ENCODE data around the gene CD226.
"Not testable (repeated sequence)": the region's sequence is repeated elsewhere in the genome, so short reads cannot be mapped to it uniquely, and the experiment has no call there.

Gene CD226

GRCh38 chr18:69838620-69839411, 108.9 kb downstream of the CD226 start:
- H3K9ac ChIP-seq (ENCODE audit: low read depth, low read length), result no peak overlapping the region
- WGBS, result 90% methylated on average over 3 of the region's 3 CpGs
- no peaks in the 10 kb centered on the region for H3K4me1 ChIP-seq (ENCODE audit: insufficient read depth, low read length)
- H3K4me3 ChIP-seq (ENCODE audit: low read length), result no peak overlapping the region
- no peaks in the 10 kb centered on the region for H3K36me3 ChIP-seq (ENCODE audit: insufficient read depth, low read length)
- H3K27me3 ChIP-seq (ENCODE audit: insufficient read depth, low read length), result no peaks in the 10 kb centered on the region
- H3K9me3 ChIP-seq (ENCODE audit: insufficient read depth, low read depth, low read length), result no peaks in the 10 kb centered on the region
- no peak overlapping the region for H3K27ac ChIP-seq (ENCODE audit: low read depth, low read length)

- H3K9me3 ChIP-seq (ENCODE audit: insufficient read depth, low read depth, low read length), result no peaks in the 10 kb centered on the region
- no peak overlapping the region for H3K27ac ChIP-seq (ENCODE audit: low read depth, low read length)
- H3K4me3 ChIP-seq (ENCODE audit: low read length), result no peak overlapping the region
- H3K4me1 ChIP-seq (ENCODE audit: insufficient read depth, low read length), result no peaks in the 10 kb centered on the region
- WGBS, result no CpG with 5 or more reads among the region's 1 CpG
- H3K36me3 ChIP-seq (ENCODE audit: insufficient read depth, low read length), result no peaks in the 10 kb centered on the region
- H3K9ac ChIP-seq (ENCODE audit: low read depth, low read length), result no peak overlapping the region
- no peaks in the 10 kb centered on the region for H3K27me3 ChIP-seq (ENCODE audit: insufficient read depth, low read length)
These were observed 109.7 kb downstream of the CD226 start for GRCh38 chr18:69838003-69838402.

DNA sequence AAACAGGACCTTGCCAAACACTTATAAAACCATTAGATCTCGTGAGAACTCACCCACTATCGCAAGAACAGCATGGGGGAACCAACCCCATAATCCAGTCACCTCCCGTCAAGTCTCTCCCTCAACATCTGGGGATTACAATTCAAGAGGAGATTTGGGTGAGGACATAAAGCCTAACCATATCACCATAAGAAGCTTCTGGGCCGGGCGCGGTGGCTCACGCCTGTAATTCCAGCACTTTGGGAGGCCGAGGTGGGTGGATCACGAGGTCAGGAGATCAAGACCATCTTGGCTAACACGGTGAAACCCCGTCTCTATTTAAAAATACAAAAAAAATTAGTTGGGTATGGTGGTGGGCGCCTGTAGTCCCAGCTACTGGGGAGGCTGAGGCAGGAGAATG, 112.7 kb downstream of the CD226 start:
- not testable (repeated sequence) for H3K9ac ChIP-seq (ENCODE audit: low read depth, low read length); H3K4me3 ChIP-seq (ENCODE audit: low read length); H3K36me3 ChIP-seq (ENCODE audit: insufficient read depth, low read length); H3K27ac ChIP-seq (ENCODE audit: low read depth, low read length); H3K27me3 ChIP-seq (ENCODE audit: insufficient read depth, low read length); H3K4me1 ChIP-seq (ENCODE audit: insufficient read depth, low read length); H3K9me3 ChIP-seq (ENCODE audit: insufficient read depth, low read depth, low read length)
- 92% methylated on average over 9 of the region's 12 CpGs for WGBS

DNA sequence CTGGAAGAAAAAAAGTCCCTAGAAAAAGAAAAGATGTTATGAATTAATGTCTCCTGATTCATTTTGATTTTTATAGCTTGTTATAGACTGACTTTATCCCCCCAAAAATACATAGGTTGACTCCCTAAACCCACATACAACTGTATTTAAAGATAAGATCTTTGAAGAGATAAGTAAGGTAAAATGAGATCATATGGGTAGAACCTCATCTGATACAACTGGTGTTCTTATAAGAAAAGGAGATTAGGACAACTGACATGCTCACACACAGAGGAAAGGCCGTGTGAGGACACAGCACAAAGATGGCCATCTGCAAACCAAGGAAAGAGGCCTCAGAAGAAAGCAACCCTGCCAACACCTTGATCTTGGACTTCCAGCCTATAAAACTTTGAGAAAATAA, 117.5 kb downstream of the CD226 start:
- Histone ChIP-seq H3K27ac (ENCODE audit: low read depth, low read length) (no peak overlapping the region), H3K9ac (ENCODE audit: low read depth, low read length) (no peak overlapping the region), H3K9me3 (ENCODE audit: insufficient read depth, low read depth, low read length) (no peaks in the 10 kb centered on the region), H3K4me3 (ENCODE audit: low read length) (no peak overlapping the region), H3K27me3 (ENCODE audit: insufficient read depth, low read length) (no peaks in the 10 kb centered on the region), H3K4me1 (ENCODE audit: insufficient read depth, low read length) (no peaks in the 10 kb centered on the region), H3K36me3 (ENCODE audit: insufficient read depth, low read length) (no peaks in the 10 kb centered on the region)
- 82% methylated on average over 1 of the region's 1 CpG for WGBS

GRCh38 chr18:69820538-69820937, 127.1 kb downstream of the CD226 start:
- H3K27ac ChIP-seq (ENCODE audit: low read depth, low read length), result no peak overlapping the region
- H3K9ac ChIP-seq (ENCODE audit: low read depth, low read length), result no peak overlapping the region
- H3K4me3 ChIP-seq (ENCODE audit: low read length), result no peak overlapping the region
- no peaks in the 10 kb centered on the region for H3K4me1 ChIP-seq (ENCODE audit: insufficient read depth, low read length)
- no peaks in the 10 kb centered on the region for H3K27me3 ChIP-seq (ENCODE audit: insufficient read depth, low read length)
- H3K9me3 ChIP-seq (ENCODE audit: insufficient read depth, low read depth, low read length), result peaks cover 8% of the 10 kb centered on the region; the same call in 1 of the 2 replicates
- WGBS, result 86% methylated on average over 2 of the region's 4 CpGs
- H3K36me3 ChIP-seq (ENCODE audit: insufficient read depth, low read length), result no peaks in the 10 kb centered on the region

GRCh38 chr18:69819460-69819859, 128.2 kb downstream of the CD226 start:
- Histone ChIP-seq H3K9me3 (ENCODE audit: insufficient read depth, low read depth, low read length) (peaks cover 8% of the 10 kb centered on the region; the same call in 1 of the 2 replicates), H3K4me3 (ENCODE audit: low read length) (no peak overlapping the region), H3K36me3 (ENCODE audit: insufficient read depth, low read length) (no peaks in the 10 kb centered on the region), H3K27ac (ENCODE audit: low read depth, low read length) (no peak overlapping the region), H3K27me3 (ENCODE audit: insufficient read depth, low read length) (no peaks in the 10 kb centered on the region), H3K9ac (ENCODE audit: low read depth, low read length) (no peak overlapping the region), H3K4me1 (ENCODE audit: insufficient read depth, low read length) (peaks cover 6% of the 10 kb centered on the region; the same call in 1 of the 2 replicates)
- 50% methylated on average over 1 of the region's 2 CpGs for WGBS

DNA sequence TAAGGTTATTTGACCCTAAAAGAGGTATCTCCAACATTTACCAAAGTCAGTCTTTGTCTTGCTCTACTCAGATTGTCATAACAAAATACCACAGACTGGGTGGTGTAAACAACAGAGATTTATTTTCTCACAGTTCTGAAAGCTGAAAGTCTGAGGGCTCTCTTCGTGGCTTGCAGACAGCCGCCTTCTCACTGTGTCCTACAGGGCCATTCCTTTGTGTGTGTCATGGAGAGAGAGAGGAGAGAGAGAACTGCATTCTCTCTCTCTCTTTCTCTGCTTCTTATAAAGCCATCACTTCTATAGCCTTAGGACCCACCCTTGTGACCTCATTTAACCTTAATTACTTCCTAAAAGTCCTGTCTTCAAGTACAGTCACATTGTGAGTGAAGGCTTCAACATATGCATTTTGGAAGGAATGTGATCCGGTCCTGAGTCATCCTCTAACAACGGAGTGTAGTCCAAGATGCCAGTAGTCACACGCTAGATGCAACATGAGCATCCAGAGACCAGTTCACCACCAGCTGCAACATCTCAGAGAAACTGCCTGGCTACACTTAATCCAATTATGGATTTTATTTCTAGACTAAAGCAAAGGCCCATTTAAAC, 130.2 kb downstream of the CD226 start:
- no peak overlapping the region for H3K27ac ChIP-seq (ENCODE audit: low read depth, low read length)
- H3K27me3 ChIP-seq (ENCODE audit: insufficient read depth, low read length), result no peaks in the 10 kb centered on the region
- H3K9ac ChIP-seq (ENCODE audit: low read depth, low read length), result no peak overlapping the region
- no peak overlapping the region for H3K4me3 ChIP-seq (ENCODE audit: low read length)
- WGBS, result 89% methylated on average over 5 of the region's 5 CpGs
- H3K36me3 ChIP-seq (ENCODE audit: insufficient read depth, low read length), result no peaks in the 10 kb centered on the region
- H3K9me3 ChIP-seq (ENCODE audit: insufficient read depth, low read depth, low read length), result peaks cover 13% of the 10 kb centered on the region; the same call in 1 of the 2 replicates
- peaks cover 6% of the 10 kb centered on the region; the same call in 1 of the 2 replicates for H3K4me1 ChIP-seq (ENCODE audit: insufficient read depth, low read length)

DNA sequence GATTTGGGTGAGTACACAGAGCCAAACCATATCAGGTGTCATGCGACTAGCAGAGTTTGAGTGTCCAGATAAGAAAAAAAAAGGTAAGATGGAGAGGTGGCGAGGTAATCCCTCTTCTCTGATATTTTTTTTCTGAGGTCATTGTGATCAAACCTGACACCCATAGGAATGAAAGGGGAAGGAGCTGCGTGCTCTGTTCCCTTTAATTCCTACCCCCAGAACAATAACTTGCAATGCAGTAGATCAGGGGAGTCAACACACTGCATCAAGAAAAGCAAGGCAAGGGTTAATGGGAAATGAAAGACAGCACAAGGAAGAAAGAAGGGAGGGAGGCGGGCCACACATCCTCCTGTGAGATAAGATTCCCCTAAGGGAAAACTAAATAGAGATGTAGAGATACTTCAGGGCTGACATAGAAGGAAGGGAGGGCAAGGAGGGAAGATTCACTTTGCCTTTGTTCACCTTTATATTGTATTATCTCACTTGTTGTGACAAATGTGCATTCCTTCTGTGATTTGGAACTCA, 132.8 kb downstream of the CD226 start:
- Histone ChIP-seq H3K9me3 (ENCODE audit: insufficient read depth, low read depth, low read length) (peaks cover 6% of the 10 kb centered on the region; the same call in 1 of the 2 replicates), H3K4me3 (ENCODE audit: low read length) (no peak overlapping the region), H3K9ac (ENCODE audit: low read depth, low read length) (no peak overlapping the region), H3K27me3 (ENCODE audit: insufficient read depth, low read length) (no peaks in the 10 kb centered on the region), H3K4me1 (ENCODE audit: insufficient read depth, low read length) (peaks cover 6% of the 10 kb centered on the region; the same call in 1 of the 2 replicates), H3K36me3 (ENCODE audit: insufficient read depth, low read length) (no peaks in the 10 kb centered on the region), H3K27ac (ENCODE audit: low read depth, low read length) (no peak overlapping the region)
- 79% methylated on average over 3 of the region's 4 CpGs for WGBS

DNA sequence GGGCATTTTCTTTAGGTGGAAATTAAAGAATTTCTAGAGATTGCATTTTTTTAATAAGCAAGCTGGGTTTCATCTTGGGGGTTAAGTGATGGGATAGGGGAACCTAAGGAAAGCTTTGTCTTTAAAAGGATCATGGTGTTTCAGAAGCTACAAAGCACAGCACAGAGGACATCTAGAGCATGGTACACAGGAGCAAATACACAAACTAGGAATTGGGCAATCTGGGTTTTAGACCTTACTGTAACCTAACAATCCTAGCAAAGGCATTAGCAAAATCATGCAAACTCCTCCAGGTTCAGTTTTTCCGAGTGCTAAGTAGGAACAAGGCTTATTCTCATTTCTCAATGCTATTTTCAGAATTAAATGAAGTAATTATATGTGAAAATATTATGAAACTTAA, 134.1 kb downstream of the CD226 start:
- H3K27me3 ChIP-seq (ENCODE audit: insufficient read depth, low read length), result no peaks in the 10 kb centered on the region
- peaks cover 6% of the 10 kb centered on the region; the same call in 1 of the 2 replicates for H3K4me1 ChIP-seq (ENCODE audit: insufficient read depth, low read length)
- no CpG with 5 or more reads among the region's 1 CpG for WGBS
- H3K9me3 ChIP-seq (ENCODE audit: insufficient read depth, low read depth, low read length), result 0 out of 2 replicates have a peak, but pooled peaks cover 4% of the 10 kb centered on the region
- H3K36me3 ChIP-seq (ENCODE audit: insufficient read depth, low read length), result no peaks in the 10 kb centered on the region
- H3K27ac ChIP-seq (ENCODE audit: low read depth, low read length), result no peak overlapping the region
- H3K9ac ChIP-seq (ENCODE audit: low read depth, low read length), result no peak overlapping the region
- no peak overlapping the region for H3K4me3 ChIP-seq (ENCODE audit: low read length)

- Histone ChIP-seq H3K4me3 (ENCODE audit: low read length) (no peak overlapping the region), H3K4me1 (ENCODE audit: insufficient read depth, low read length) (no peaks in the 10 kb centered on the region), H3K9me3 (ENCODE audit: insufficient read depth, low read depth, low read length) (no peaks in the 10 kb centered on the region), H3K9ac (ENCODE audit: low read depth, low read length) (no peak overlapping the region), H3K36me3 (ENCODE audit: insufficient read depth, low read length) (no peaks in the 10 kb centered on the region), H3K27ac (ENCODE audit: low read depth, low read length) (no peak overlapping the region), H3K27me3 (ENCODE audit: insufficient read depth, low read length) (no peaks in the 10 kb centered on the region)
- WGBS, result 100% methylated on average over 1 of the region's 2 CpGs
These were observed 139.3 kb downstream of the CD226 start for GRCh38 chr18:69808399-69808798.

- H3K4me3 ChIP-seq (ENCODE audit: low read length), result no peak overlapping the region
- no peaks in the 10 kb centered on the region for H3K4me1 ChIP-seq (ENCODE audit: insufficient read depth, low read length)
- 90% methylated on average over 5 of the region's 5 CpGs for WGBS
- H3K9ac ChIP-seq (ENCODE audit: low read depth, low read length), result no peak overlapping the region
- H3K27ac ChIP-seq (ENCODE audit: low read depth, low read length), result no peak overlapping the region
- H3K27me3 ChIP-seq (ENCODE audit: insufficient read depth, low read length), result no peaks in the 10 kb centered on the region
- no peaks in the 10 kb centered on the region for H3K36me3 ChIP-seq (ENCODE audit: insufficient read depth, low read length)
- no peaks in the 10 kb centered on the region for H3K9me3 ChIP-seq (ENCODE audit: insufficient read depth, low read depth, low read length)
These were observed 142.7 kb downstream of the CD226 start for GRCh38 chr18:69804776-69805501.

All from HUES64 (cell line).